ENCODE measurements around the gene GMDS.
A peak's percentile ranks its signal among the peaks of the same experiment; 100 is the strongest.

The GMDS gene

DNA sequence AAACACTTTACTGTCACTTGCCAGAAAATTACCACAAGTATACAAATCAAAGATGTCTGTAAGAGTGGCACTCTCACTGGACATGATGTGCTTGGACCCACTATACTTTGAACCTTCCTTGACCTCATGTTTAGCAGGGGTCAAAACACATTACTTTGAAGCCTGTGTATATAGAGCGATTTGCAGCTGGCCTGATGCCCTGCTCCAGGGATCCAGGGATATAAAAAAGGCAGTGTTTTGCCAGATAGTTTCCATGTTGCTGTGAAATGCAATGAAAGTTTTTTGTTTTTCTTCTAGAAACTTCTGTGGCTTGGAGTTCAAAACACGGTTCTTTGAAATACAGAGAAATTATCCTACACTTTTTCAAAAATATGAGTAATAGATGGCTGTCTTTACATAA is 470.0 kb downstream of the GMDS start:
- Histone ChIP-seq H3K27ac (peak overlapping the region in 1 of 2 donors; percentile 12), H3K4me3 (no peak overlapping the region), H3K36me3 (no peaks in the 10 kb centered on the region), H3K27me3 (no peaks in the 10 kb centered on the region), H3K9me3 (no peaks in the 10 kb centered on the region), H3K4me1 (peaks cover 3 to 25% (median 14%) of the 10 kb centered on the region in 4 donors)
- TF ChIP-seq CTCF (IDR thresholded peaks at IDR 0.05): no peak
- no peak for DNase-seq
- intact Hi-C loops (cut with DNase I; ENCODE audit: low total_unique reads): no loop called here

DNA sequence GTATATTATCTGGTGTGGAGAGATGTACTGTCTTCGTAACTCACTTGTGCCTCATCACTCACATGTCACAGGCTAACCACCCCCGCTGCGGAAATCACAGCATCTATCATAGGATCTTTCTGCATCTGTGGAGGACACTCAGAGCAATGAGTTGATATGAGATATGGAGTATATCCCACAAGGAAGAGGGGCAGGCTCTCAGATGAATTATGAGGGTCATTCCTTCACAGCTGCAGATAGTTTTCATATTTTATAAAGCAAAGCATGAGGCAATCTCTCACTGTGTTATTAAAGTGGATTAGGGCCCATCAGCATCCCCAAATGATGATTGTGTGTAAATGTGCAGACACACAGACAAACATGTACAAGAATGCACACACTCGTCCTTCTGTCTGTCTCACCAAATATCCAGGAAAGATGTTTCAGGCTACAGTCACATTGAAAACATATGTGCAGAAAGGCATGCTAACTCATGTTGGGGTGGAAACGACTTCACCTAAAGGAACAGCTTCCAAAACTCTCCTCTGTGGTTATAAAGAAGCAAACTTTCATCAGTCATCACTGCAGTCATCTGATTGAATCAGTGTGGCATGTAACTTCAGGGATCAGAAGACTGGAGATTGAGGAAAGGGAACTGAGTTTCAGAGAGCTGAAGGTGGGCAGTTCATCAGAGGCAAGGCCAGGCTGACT is 471.0 kb downstream of the GMDS start:
- peaks cover 3 to 25% (median 14%) of the 10 kb centered on the region in 4 donors for H3K4me1 ChIP-seq
- TF ChIP-seq CTCF (IDR thresholded peaks at IDR 0.05): no peak
- no peak for DNase-seq
- intact Hi-C loops (cut with DNase I; ENCODE audit: low total_unique reads): no loop called here
- H3K9me3 ChIP-seq: no peaks in the 10 kb centered on the region
- H3K27ac ChIP-seq: no peak overlapping the region
- H3K27me3 ChIP-seq: no peaks in the 10 kb centered on the region
- no peak overlapping the region for H3K4me3 ChIP-seq
- no peaks in the 10 kb centered on the region for H3K36me3 ChIP-seq

GRCh38 chr6:1773700-1774099 is 471.7 kb downstream of the GMDS start:
- H3K4me1 ChIP-seq: peaks cover 2 to 19% (median 7%) of the 10 kb centered on the region in 4 donors
- no peak for DNase-seq
- no peak overlapping the region for H3K27ac ChIP-seq
- no peak for TF ChIP-seq CTCF (IDR thresholded peaks at IDR 0.05)
- no peak overlapping the region for H3K4me3 ChIP-seq
- no peaks in the 10 kb centered on the region for H3K36me3 ChIP-seq
- no peaks in the 10 kb centered on the region for H3K27me3 ChIP-seq
- no peaks in the 10 kb centered on the region for H3K9me3 ChIP-seq
- intact Hi-C loops (cut with DNase I; ENCODE audit: low total_unique reads): no loop called here

GRCh38 chr6:1770968-1771723 is 474.3 kb downstream of the GMDS start:
- intact Hi-C loops (cut with DNase I; ENCODE audit: low total_unique reads): no loop called here

DNA sequence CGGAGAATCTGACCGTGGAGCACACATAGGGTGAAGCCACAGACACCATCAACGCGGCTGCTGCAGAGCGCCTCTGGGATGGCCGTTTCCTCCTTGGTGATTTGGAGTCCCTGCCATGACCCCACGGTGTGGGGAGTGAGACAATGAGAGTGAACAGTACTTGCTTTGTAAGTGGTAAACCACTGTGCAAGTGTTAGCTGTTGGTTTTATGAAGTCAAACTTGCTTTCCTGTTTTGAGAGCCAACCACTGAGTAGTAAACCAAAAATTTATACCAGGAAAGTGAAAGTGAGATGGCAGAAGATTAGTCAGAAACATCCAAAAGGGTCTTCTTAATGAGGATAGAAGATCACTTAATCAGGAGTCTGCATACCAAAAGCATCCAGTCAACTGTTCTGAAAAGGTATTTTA is 475.0 kb downstream of the GMDS start:
- no peak overlapping the region for H3K27ac ChIP-seq
- DNase-seq: no peak
- peaks cover 0 to 29% (median 20%) of the 10 kb centered on the region in 4 donors for H3K4me1 ChIP-seq
- H3K27me3 ChIP-seq: no peaks in the 10 kb centered on the region
- H3K9me3 ChIP-seq: no peaks in the 10 kb centered on the region
- no peak overlapping the region for H3K4me3 ChIP-seq
- TF ChIP-seq CTCF (IDR thresholded peaks at IDR 0.05): no peak
- no peaks in the 10 kb centered on the region for H3K36me3 ChIP-seq
- intact Hi-C loops (cut with DNase I; ENCODE audit: low total_unique reads): no loop called here

More at GRCh38 chr6:1770968-1771723, 474.3 kb downstream of the GMDS start:
- H3K4me3 ChIP-seq: no peak overlapping the region
- TF ChIP-seq CTCF (IDR thresholded peaks at IDR 0.05): no peak
- peaks cover 0 to 26% (median 16%) of the 10 kb centered on the region in 4 donors for H3K4me1 ChIP-seq
- no peaks in the 10 kb centered on the region for H3K9me3 ChIP-seq
- DNase-seq: no peak
- H3K27ac ChIP-seq: no peak overlapping the region
- no peaks in the 10 kb centered on the region for H3K27me3 ChIP-seq
- no peaks in the 10 kb centered on the region for H3K36me3 ChIP-seq

Data from tibial artery (tissue), 4 donors.